ENCODE data around the gene PHEX.

PHEX gene

DNA sequence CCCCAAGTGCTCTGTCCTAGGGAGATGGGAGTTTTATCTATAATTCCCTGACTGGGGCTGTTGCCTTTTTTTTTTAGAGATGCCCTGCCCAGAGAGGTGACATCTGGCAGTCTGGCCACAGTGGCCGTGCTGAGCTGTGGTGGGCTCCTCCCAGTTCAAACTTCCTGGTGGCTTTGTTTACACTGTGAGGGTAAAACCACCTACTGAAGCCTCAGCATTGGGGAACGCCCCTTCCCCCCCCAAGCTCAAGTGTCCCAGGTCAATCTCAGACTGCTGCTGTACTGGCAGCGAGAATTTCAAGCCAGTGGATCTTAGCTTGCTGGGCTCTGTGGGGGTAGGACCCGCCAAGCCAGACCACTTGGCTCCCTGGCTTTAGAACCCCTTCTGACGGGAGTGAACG lies 202.3 kb downstream of the PHEX start:
- WGBS, 2 experiments (ENCODE audit: insufficient coverage in 2 of 2): 83 to 100% methylated on average over 1 of the region's 6 CpGs
- Histone ChIP-seq H3K4me3 (ENCODE audit: extremely low read depth, insufficient read depth, low read length, poor library complexity, severe bottlenecking) (no peak overlapping the region), H3K4me1 (ENCODE audit: control insufficient read depth, insufficient read depth, low read length, poor library complexity, severe bottlenecking) (no peaks in the 10 kb centered on the region), H3K9me3 (ENCODE audit: control insufficient read depth, low read length) (no peaks in the 10 kb centered on the region), H3K27ac (ENCODE audit: low read depth, low read length, severe bottlenecking) (no peak overlapping the region), H3K36me3 (ENCODE audit: control insufficient read depth, insufficient read depth, low read length) (no peaks in the 10 kb centered on the region)

DNA sequence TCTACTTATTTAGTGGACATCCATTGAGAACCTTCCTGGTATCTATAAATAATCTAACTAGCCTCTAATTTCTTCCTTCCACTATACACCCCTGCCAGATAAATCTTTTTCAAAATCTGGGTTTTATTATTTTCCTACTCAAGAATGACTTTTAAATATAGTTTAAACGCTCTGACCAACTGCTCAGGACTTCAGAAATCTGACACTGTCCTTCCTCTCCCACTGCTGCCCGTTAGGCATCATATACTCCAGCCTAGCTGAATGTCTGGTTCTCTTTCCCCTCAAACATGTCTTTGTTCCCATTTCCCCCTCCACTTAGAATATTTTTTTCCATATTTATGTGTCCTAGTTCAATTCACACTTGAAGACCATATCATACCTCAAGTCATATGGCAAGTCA lies 205.4 kb downstream of the PHEX start:
- Histone ChIP-seq H3K4me1 (ENCODE audit: control insufficient read depth, insufficient read depth, low read length, poor library complexity, severe bottlenecking) (no peaks in the 10 kb centered on the region), H3K9me3 (ENCODE audit: control insufficient read depth, low read length) (no peaks in the 10 kb centered on the region), H3K36me3 (ENCODE audit: control insufficient read depth, insufficient read depth, low read length) (no peaks in the 10 kb centered on the region), H3K4me3 (ENCODE audit: extremely low read depth, insufficient read depth, low read length, poor library complexity, severe bottlenecking) (no peak overlapping the region), H3K27ac (ENCODE audit: low read depth, low read length, severe bottlenecking) (no peak overlapping the region)
- 80 to 100% methylated on average over 1 to 2 of the region's 2 CpGs for WGBS, 2 experiments (ENCODE audit: insufficient coverage in 2 of 2)

DNA sequence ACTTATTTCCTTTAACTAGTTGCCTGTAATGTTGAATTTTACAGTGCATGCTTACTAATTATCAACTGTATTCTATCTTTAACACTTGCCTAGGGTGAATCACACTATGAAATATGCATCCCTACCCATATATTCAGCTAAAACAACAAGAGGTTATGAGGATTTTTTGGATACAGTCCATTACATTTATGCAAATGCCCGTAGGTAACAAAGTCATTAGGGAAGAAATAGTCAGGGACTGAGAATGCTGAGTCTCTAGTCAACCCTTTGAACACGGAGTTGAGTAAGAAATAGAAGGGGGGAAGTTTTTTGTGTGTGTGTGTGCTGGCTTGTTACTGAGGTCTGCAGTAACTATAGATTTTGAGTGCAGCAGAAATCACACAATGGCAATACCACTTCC lies 214.5 kb downstream of the PHEX start:
- H3K9me3 ChIP-seq (ENCODE audit: control insufficient read depth, low read length): no peaks in the 10 kb centered on the region
- no peaks in the 10 kb centered on the region for H3K4me1 ChIP-seq (ENCODE audit: control insufficient read depth, insufficient read depth, low read length, poor library complexity, severe bottlenecking)
- H3K4me3 ChIP-seq (ENCODE audit: extremely low read depth, insufficient read depth, low read length, poor library complexity, severe bottlenecking): no peak overlapping the region
- H3K27ac ChIP-seq (ENCODE audit: low read depth, low read length, severe bottlenecking): no peak overlapping the region
- WGBS, 2 experiments (ENCODE audit: insufficient coverage in 2 of 2): 83% methylated on average over 1 of the region's 2 CpGs; no CpG with 5 or more reads in 1 of the 2 experiments
- H3K36me3 ChIP-seq (ENCODE audit: control insufficient read depth, insufficient read depth, low read length): no peaks in the 10 kb centered on the region

DNA sequence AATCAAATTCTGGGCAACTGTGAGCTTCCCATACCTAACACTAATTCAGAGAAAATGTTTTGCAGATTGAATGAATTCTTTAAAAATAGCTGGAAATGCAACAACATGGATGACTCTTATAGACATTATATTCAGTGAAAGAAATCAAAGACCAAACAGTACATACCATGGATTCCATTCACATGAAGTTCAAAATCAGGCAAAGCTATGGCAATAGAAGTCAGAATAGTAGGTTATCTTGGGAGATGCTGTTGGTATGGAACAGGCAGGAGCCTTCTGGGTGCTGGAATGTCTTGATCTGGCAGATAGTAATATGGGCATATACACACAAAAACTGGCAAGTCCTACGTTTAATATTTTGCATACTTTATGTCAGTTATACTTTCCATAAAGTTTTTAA lies 215.0 kb downstream of the PHEX start:
- H3K9me3 ChIP-seq (ENCODE audit: control insufficient read depth, low read length): no peaks in the 10 kb centered on the region
- no peaks in the 10 kb centered on the region for H3K36me3 ChIP-seq (ENCODE audit: control insufficient read depth, insufficient read depth, low read length)
- H3K27ac ChIP-seq (ENCODE audit: low read depth, low read length, severe bottlenecking): no peak overlapping the region
- H3K4me1 ChIP-seq (ENCODE audit: control insufficient read depth, insufficient read depth, low read length, poor library complexity, severe bottlenecking): no peaks in the 10 kb centered on the region
- WGBS, 2 experiments (ENCODE audit: insufficient coverage in 2 of 2): no CpG with 5 or more reads among the region's 1 CpG
- H3K4me3 ChIP-seq (ENCODE audit: extremely low read depth, insufficient read depth, low read length, poor library complexity, severe bottlenecking): no peak overlapping the region

DNA sequence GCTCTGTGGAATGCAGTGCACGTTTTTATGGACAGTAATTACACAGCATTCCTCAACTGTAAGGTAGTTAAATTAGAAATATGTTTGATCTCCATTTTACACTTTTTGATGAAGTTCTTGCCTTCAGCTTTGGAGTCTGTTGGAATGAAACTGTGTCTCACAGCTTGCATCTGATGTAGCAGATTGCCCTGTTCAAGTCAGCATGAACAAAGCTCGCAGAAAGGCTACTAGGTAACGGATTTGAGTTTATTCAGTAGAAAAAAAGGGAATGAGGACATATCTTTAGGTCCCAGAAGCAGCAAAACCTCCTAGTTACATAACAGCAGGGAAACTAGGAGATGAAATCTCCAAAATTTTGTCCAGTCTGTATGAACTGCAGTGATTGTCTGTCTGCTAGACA lies 216.3 kb downstream of the PHEX start:
- no peaks in the 10 kb centered on the region for H3K9me3 ChIP-seq (ENCODE audit: control insufficient read depth, low read length)
- WGBS, 2 experiments (ENCODE audit: insufficient coverage in 2 of 2): no CpG with 5 or more reads among the region's 3 CpGs
- H3K4me3 ChIP-seq (ENCODE audit: extremely low read depth, insufficient read depth, low read length, poor library complexity, severe bottlenecking): no peak overlapping the region
- H3K4me1 ChIP-seq (ENCODE audit: control insufficient read depth, insufficient read depth, low read length, poor library complexity, severe bottlenecking): no peaks in the 10 kb centered on the region
- no peak overlapping the region for H3K27ac ChIP-seq (ENCODE audit: low read depth, low read length, severe bottlenecking)
- H3K36me3 ChIP-seq (ENCODE audit: control insufficient read depth, insufficient read depth, low read length): no peaks in the 10 kb centered on the region

DNA sequence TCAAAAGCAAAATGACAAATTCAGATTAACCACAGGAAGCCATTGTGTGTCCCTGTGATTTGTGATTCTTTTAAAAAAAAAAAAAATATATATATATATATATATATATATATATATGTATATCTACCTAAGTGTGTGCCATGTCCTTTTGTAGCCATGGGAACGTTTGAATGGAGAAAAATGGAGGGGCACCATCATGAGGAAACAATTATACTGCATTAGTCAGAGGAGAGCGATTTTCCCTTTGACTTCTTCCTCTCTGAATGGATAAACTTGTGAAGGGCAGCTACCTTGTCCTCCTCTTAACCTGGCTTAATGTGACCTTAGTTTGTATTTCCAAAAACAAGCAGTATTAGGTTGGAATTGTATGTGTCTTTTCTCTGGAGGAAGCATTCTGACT lies 217.2 kb downstream of the PHEX start:
- Histone ChIP-seq H3K36me3 (ENCODE audit: control insufficient read depth, insufficient read depth, low read length) (no peaks in the 10 kb centered on the region), H3K4me1 (ENCODE audit: control insufficient read depth, insufficient read depth, low read length, poor library complexity, severe bottlenecking) (no peaks in the 10 kb centered on the region), H3K27ac (ENCODE audit: low read depth, low read length, severe bottlenecking) (no peak overlapping the region), H3K9me3 (ENCODE audit: control insufficient read depth, low read length) (no peaks in the 10 kb centered on the region), H3K4me3 (ENCODE audit: extremely low read depth, insufficient read depth, low read length, poor library complexity, severe bottlenecking) (no peak overlapping the region)
- no CpG with 5 or more reads among the region's 2 CpGs for WGBS, 2 experiments (ENCODE audit: insufficient coverage in 2 of 2)

DNA sequence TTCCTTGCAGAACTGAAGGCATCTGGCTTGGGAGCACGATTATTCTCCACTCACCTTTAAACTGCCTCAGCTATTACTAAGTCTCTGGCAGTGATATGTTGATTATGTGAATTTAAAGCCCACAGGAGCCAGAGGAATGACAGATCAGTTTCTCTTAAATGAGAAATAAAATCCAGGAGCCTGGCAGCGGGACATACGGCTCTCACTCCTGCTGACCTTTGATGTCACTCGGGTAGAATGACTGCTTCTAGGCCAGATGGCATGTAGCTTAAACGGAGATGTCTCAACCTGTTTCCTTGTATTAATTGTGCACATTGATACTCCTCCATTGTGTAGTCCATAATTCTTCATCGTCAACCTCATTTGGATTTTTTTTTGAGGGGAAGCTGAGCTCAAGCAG lies 236.6 kb downstream of the PHEX start:
- H3K4me3 ChIP-seq (ENCODE audit: extremely low read depth, insufficient read depth, low read length, poor library complexity, severe bottlenecking): no peak overlapping the region
- WGBS, 2 experiments (ENCODE audit: insufficient coverage in 2 of 2): 73% methylated on average over 3 of the region's 6 CpGs; no CpG with 5 or more reads in 1 of the 2 experiments
- H3K9me3 ChIP-seq (ENCODE audit: control insufficient read depth, low read length): no peaks in the 10 kb centered on the region
- no peaks in the 10 kb centered on the region for H3K36me3 ChIP-seq (ENCODE audit: control insufficient read depth, insufficient read depth, low read length)
- H3K27ac ChIP-seq (ENCODE audit: low read depth, low read length, severe bottlenecking): no peak overlapping the region
- H3K4me1 ChIP-seq (ENCODE audit: control insufficient read depth, insufficient read depth, low read length, poor library complexity, severe bottlenecking): peaks cover 3% of the 10 kb centered on the region

DNA sequence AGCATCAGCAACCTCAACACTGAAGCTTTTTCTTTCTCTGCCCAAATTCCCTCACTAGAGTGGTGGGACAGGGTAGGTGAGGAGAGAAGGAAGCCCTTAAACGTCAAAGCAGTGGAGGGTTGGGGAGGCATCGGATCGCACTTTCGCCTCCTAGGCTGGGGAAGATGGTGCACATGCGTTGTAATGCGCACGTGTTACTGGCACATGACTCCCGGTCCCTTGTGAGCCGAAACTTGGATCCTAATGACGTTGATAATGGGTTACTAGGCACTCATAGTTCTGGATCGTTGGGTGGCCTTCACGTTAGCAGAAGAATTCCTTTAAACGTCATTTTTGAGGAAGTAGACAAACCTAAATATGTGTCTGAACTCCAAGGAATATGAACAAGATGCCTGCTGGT lies 240.5 kb downstream of the PHEX start, which contains the start of gene CBLL2:
TSS of gene CBLL2 (plus strand) at position 301 of the 400 bp plus-strand sequence. CDS start at position 380, 79 bp downstream.
- H3K9me3 ChIP-seq (ENCODE audit: control insufficient read depth, low read length): no peaks in the 10 kb centered on the region
- no peak within 1 kb of the TSS for H3K27ac ChIP-seq (ENCODE audit: low read depth, low read length, severe bottlenecking)
- H3K4me1 ChIP-seq (ENCODE audit: control insufficient read depth, insufficient read depth, low read length, poor library complexity, severe bottlenecking): no peaks in the 10 kb centered on the region
- H3K36me3 ChIP-seq (ENCODE audit: control insufficient read depth, insufficient read depth, low read length): no peaks in the 10 kb centered on the region
- no peak within 1 kb of the TSS for H3K4me3 ChIP-seq (ENCODE audit: extremely low read depth, insufficient read depth, low read length, poor library complexity, severe bottlenecking)
- WGBS, 2 experiments (ENCODE audit: insufficient coverage in 2 of 2): 93 to 100% methylated on average over 7 to 12 of the region's 13 CpGs

DNA sequence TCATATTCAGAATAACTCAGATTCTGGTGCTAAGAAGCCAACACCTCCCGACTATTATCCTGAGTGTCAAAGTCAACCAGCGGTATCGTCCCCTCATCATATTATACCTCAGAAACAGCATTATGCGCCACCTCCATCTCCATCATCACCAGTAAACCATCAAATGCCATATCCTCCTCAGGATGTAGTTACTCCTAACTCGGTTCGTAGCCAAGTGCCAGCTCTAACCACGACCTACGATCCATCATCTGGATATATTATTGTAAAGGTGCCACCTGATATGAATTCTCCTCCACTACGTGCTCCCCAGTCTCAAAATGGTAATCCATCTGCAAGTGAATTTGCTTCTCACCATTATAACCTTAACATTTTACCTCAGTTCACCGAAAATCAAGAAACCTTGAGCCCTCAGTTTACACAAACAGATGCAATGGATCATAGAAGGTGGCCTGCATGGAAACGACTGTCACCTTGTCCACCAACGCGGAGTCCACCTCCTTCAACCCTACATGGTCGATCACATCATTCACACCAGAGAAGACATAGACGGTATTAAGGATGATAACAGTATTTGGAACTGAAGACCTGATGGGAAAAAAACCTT lies 241.7 kb downstream of the PHEX start:
- Histone ChIP-seq H3K4me3 (ENCODE audit: extremely low read depth, insufficient read depth, low read length, poor library complexity, severe bottlenecking) (no peak overlapping the region), H3K27ac (ENCODE audit: low read depth, low read length, severe bottlenecking) (no peak overlapping the region), H3K9me3 (ENCODE audit: control insufficient read depth, low read length) (no peaks in the 10 kb centered on the region), H3K4me1 (ENCODE audit: control insufficient read depth, insufficient read depth, low read length, poor library complexity, severe bottlenecking) (no peaks in the 10 kb centered on the region), H3K36me3 (ENCODE audit: control insufficient read depth, insufficient read depth, low read length) (no peaks in the 10 kb centered on the region)
- WGBS, 2 experiments (ENCODE audit: insufficient coverage in 2 of 2): 75 to 100% methylated on average over 1 to 4 of the region's 15 CpGs

DNA sequence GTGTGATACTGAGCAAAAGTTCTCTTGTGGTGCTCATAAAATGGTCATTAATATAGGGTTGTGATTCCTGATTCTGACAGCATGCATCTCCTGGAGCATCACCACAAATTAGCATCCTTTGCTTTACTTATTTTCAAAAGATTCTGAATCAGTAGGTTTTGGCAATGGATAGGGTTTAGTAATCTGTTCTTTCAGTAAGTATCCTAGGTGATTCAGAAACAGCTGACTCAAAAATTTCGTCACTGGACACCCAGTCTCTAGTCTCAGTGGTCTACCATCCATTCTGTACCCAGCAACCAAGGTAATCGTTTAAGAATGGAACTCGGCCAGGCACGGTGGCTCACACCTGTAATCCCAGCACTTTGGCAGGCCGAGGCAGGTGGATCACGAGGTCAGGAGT lies 244.7 kb downstream of the PHEX start:
- Histone ChIP-seq H3K36me3 (ENCODE audit: control insufficient read depth, insufficient read depth, low read length) (no peaks in the 10 kb centered on the region), H3K4me1 (ENCODE audit: control insufficient read depth, insufficient read depth, low read length, poor library complexity, severe bottlenecking) (no peaks in the 10 kb centered on the region), H3K27ac (ENCODE audit: low read depth, low read length, severe bottlenecking) (no peak overlapping the region), H3K4me3 (ENCODE audit: extremely low read depth, insufficient read depth, low read length, poor library complexity, severe bottlenecking) (no peak overlapping the region), H3K9me3 (ENCODE audit: control insufficient read depth, low read length) (no peaks in the 10 kb centered on the region)
- 80 to 100% methylated on average over 2 to 6 of the region's 6 CpGs for WGBS, 2 experiments (ENCODE audit: insufficient coverage in 2 of 2)

DNA sequence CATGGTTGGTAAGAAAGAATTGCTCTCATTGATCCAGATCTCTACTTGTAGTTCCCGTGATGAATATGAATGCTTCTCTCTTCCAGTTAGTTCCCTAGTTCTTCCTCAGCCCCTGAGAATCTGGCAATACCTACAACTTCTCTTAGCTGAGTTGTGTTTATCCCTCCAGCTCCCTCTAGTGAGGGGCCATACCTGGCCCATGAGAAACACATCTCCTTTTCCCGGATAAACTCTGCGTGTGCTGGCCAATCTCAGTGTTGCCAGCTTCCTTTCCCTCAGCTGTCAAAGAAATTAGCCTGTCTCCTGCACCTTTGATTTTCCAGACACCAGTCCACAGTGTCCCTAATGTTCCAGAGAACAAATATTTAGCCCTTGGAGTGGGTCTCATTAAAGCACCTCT lies 246.2 kb downstream of the PHEX start:
- Histone ChIP-seq H3K4me1 (ENCODE audit: control insufficient read depth, insufficient read depth, low read length, poor library complexity, severe bottlenecking) (no peaks in the 10 kb centered on the region), H3K4me3 (ENCODE audit: extremely low read depth, insufficient read depth, low read length, poor library complexity, severe bottlenecking) (no peak overlapping the region), H3K9me3 (ENCODE audit: control insufficient read depth, low read length) (no peaks in the 10 kb centered on the region), H3K36me3 (ENCODE audit: control insufficient read depth, insufficient read depth, low read length) (no peaks in the 10 kb centered on the region), H3K27ac (ENCODE audit: low read depth, low read length, severe bottlenecking) (no peak overlapping the region)
- 47 to 80% methylated on average over 1 to 2 of the region's 3 CpGs for WGBS, 2 experiments (ENCODE audit: insufficient coverage in 2 of 2)
